Activated T-helper 1 cell treated with anti-CD3 and anti-CD28 coated beads, Interleukin-12 subunit alpha, Interleukin-12 subunit beta, Interleukin-2, Interleukin-4 antibody, amounts not matched to agents 30 ng/mL and 10 ng/mL and 1 ng/mL, durations not matched to agents 14 hours and 24 hours and 36 hours (primary cell): Measurements from ENCODE around the gene MRPL43. TPM values are rescaled to one million over a fixed set of nuclear protein-coding genes. Genes with fewer than 3 reads are reported as not detected.
A peak's percentile ranks its signal among the peaks of the same experiment; 100 is the strongest.

Source experiments
- DNase-seq: peaks from one replicate; pipeline ENCODE4 v3.0.0; 2021; ENCODE audit warnings: low spot score
- H3K27ac Mint-ChIP-seq: one replicate; pipeline ENCODE4 v1.8.0; 2021; ENCODE audit warnings: mild to moderate bottlenecking, mixed read lengths
- H3K27me3 Mint-ChIP-seq: one replicate; pipeline ENCODE4 v1.8.0; 2022; ENCODE audit warnings: mild to moderate bottlenecking, moderate library complexity, mixed read lengths; ENCODE audit not compliant: insufficient read depth
- H3K36me3 Mint-ChIP-seq: one replicate; pipeline ENCODE4 v1.8.0; 2021; ENCODE audit warnings: low read depth, mixed read lengths
- H3K4me1 Mint-ChIP-seq: one replicate; pipeline ENCODE4 v1.8.0; 2021; ENCODE audit warnings: low read depth, mixed read lengths
- H3K4me3 Mint-ChIP-seq: one replicate; pipeline ENCODE4 v1.8.0; 2021; ENCODE audit warnings: mild to moderate bottlenecking, moderate library complexity, mixed read lengths
- H3K9me3 Mint-ChIP-seq: one replicate; pipeline ENCODE4 v1.8.0; 2021; ENCODE audit warnings: mixed read lengths
- intact Hi-C: fragments of 100-400 bp; cut with micrococcal nuclease; formaldehyde crosslinking; loops from one replicate; pipeline ENCODE4 v1.15.1; 2024
- total RNA-seq: library from RNA; stranded (reverse); gene quantifications from 2 replicates; pipeline ENCODE4 v1.2.3, GENCODE V29; 2022

Gene MRPL43
- total RNA-seq, 1 donor from 2014 or later: 61.5 TPM

- no peak for DNase-seq
- H3K9me3 Mint-ChIP-seq: no peaks in the 10 kb centered on the region
- H3K4me3 Mint-ChIP-seq: no peak overlapping the region
- peaks cover 37% of the 10 kb centered on the region for H3K27me3 Mint-ChIP-seq
- intact Hi-C loops: loop anchor here (5.0 kb wide), 1 partner anchor 37 kb away; no protein-coding TSS in a partner anchor
- H3K27ac Mint-ChIP-seq: peak overlapping the region; percentile 15
- H3K4me1 Mint-ChIP-seq: peaks cover 27% of the 10 kb centered on the region
- no peaks in the 10 kb centered on the region for H3K36me3 Mint-ChIP-seq
Observed at GRCh38 chr10:101015582-101015973, 28.3 kb upstream of the MRPL43 start.

GRCh38 chr10:101014966-101015581 is 27.8 kb upstream of the MRPL43 start:
- intact Hi-C loops: loop anchor here (5.0 kb wide), 2 partner anchors 37 to 453 kb away; no protein-coding TSS in a partner anchor
- Mint-ChIP-seq H3K27ac (peak overlapping the region; percentile 15), H3K9me3 (no peaks in the 10 kb centered on the region), H3K27me3 (peaks cover 37% of the 10 kb centered on the region), H3K36me3 (no peaks in the 10 kb centered on the region), H3K4me1 (peaks cover 27% of the 10 kb centered on the region), H3K4me3 (no peak overlapping the region)
- no peak for DNase-seq

DNA sequence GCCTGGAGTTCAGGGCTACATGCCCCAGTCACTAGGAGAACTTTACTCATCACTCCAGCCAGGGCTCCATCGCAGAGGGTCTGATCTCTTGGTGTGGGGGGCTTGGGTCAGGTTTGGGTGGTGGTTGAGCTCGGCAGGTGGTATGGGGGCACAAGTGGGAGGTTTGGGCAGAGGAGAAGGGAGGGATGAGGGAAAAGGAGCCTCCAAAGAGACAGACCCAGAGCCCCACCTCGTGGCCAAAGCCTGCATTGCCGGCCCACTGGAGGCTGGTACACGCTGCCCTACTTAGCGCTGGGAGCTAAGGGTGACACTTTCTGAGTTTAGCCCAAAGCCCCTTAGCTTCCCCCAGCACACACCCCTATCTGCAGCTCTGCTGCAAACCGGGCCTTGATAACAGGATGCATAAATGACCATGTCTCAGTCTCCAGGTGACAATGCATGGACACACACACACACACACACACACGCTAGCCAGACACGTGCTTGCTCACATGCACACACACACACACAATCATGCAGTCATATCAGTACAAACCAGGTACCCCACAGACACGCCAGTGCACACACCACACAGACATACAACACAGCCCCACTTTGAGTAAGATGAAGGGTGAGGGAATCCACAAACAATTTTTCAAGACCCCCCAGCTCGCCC is 27.1 kb upstream of the MRPL43 start:
- DNase-seq: peak; percentile 60
- H3K4me3 Mint-ChIP-seq: no peak overlapping the region
- peaks cover 34% of the 10 kb centered on the region for H3K27me3 Mint-ChIP-seq
- H3K9me3 Mint-ChIP-seq: no peaks in the 10 kb centered on the region
- intact Hi-C loops: loop anchor here (5.0 kb wide), 1 partner anchor 452 kb away; no protein-coding TSS in a partner anchor
- peak overlapping the region; percentile 33 for H3K27ac Mint-ChIP-seq
- H3K36me3 Mint-ChIP-seq: no peaks in the 10 kb centered on the region
- peaks cover 27% of the 10 kb centered on the region for H3K4me1 Mint-ChIP-seq

- intact Hi-C loops: loop anchor here (1.0 to 5.0 kb wide), 5 partner anchors 15 to 451 kb away; partner anchors contain the start of genes PDZD7, SEMA4G, SFXN3 and SLF2
- Mint-ChIP-seq H3K36me3 (no peaks in the 10 kb centered on the region), H3K9me3 (no peaks in the 10 kb centered on the region), H3K4me3 (no peak overlapping the region), H3K4me1 (peaks cover 27% of the 10 kb centered on the region), H3K27ac (peak overlapping the region; percentile 64), H3K27me3 (peaks cover 28% of the 10 kb centered on the region)
- DNase-seq: no peak
Observed at GRCh38 chr10:101013365-101013825, 26.1 kb upstream of the MRPL43 start.

DNA sequence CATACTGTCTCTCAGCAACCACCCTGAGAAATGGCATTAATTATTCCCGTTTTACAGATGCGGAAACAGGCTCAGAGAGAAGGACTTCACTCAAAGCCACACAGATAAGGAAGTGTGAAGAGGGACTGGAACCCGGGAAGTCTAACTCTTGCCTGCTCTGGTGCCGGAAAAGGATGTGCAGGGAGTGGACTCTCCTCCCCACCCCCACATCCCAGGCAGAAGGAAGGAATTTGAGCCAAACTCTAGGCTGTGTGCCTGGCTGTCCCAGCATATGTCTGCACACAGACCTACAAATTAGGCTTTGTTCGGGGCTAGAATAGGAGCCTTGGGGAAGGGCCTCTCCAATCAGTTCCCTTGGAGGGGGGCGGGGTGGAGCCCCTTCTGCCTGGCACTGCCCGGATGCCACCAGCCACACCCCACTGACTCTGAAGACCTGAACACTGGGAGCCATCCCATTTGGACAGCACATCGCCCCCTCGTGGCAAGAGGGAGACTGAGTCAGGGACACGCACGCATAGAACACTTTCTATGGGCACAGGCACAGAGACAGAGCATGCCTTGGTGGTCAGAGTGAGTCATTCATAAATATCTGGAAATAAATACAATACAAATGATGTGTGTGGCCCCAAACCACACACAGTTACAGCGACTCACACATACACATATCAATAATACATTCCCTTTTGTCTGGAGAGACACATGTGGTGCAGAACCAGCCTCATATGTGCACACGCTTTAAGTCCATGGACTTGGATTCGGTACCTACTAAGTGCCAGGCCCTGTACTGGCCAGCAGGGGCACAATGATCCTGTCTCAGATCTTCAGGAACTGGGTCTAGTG is 25.4 kb upstream of the MRPL43 start:
- H3K27me3 Mint-ChIP-seq: peaks cover 26% of the 10 kb centered on the region
- H3K36me3 Mint-ChIP-seq: no peaks in the 10 kb centered on the region
- peaks cover 27% of the 10 kb centered on the region for H3K4me1 Mint-ChIP-seq
- intact Hi-C loops: loop anchor here (1.0 to 5.0 kb wide), 5 partner anchors 14 to 450 kb away; partner anchors contain the start of genes PDZD7, SEMA4G, SFXN3 and SLF2
- peak overlapping the region; percentile 64 for H3K27ac Mint-ChIP-seq
- no peak overlapping the region for H3K4me3 Mint-ChIP-seq
- no peaks in the 10 kb centered on the region for H3K9me3 Mint-ChIP-seq
- DNase-seq: peak; percentile 58

GRCh38 chr10:101011517-101012423 is 24.5 kb upstream of the MRPL43 start:
- H3K4me1 Mint-ChIP-seq: peaks cover 27% of the 10 kb centered on the region
- no peak overlapping the region for H3K27ac Mint-ChIP-seq
- no peaks in the 10 kb centered on the region for H3K36me3 Mint-ChIP-seq
- H3K27me3 Mint-ChIP-seq: peaks cover 18% of the 10 kb centered on the region
- H3K9me3 Mint-ChIP-seq: no peaks in the 10 kb centered on the region
- intact Hi-C loops: loop anchor here (2.0 to 5.0 kb wide), 2 partner anchors 99 to 449 kb away; partner anchors contain the start of gene SLF2
- no peak for DNase-seq
- H3K4me3 Mint-ChIP-seq: no peak overlapping the region

GRCh38 chr10:101010329-101010728 is 23.0 kb upstream of the MRPL43 start:
- no peaks in the 10 kb centered on the region for H3K9me3 Mint-ChIP-seq
- peaks cover 2% of the 10 kb centered on the region for H3K36me3 Mint-ChIP-seq
- H3K27me3 Mint-ChIP-seq: peaks cover 11% of the 10 kb centered on the region
- DNase-seq: no peak
- peaks cover 24% of the 10 kb centered on the region for H3K4me1 Mint-ChIP-seq
- intact Hi-C loops: loop anchor here (5.0 kb wide), 1 partner anchor 448 kb away; no protein-coding TSS in a partner anchor
- no peak overlapping the region for H3K27ac Mint-ChIP-seq
- H3K4me3 Mint-ChIP-seq: no peak overlapping the region

- no peak overlapping the region for H3K27ac Mint-ChIP-seq
- H3K36me3 Mint-ChIP-seq: peaks cover 2% of the 10 kb centered on the region
- intact Hi-C loops: no loop called here
- no peak for DNase-seq
- no peaks in the 10 kb centered on the region for H3K9me3 Mint-ChIP-seq
- H3K4me3 Mint-ChIP-seq: no peak overlapping the region
- peaks cover 6% of the 10 kb centered on the region for H3K27me3 Mint-ChIP-seq
- H3K4me1 Mint-ChIP-seq: peaks cover 10% of the 10 kb centered on the region
Observed at GRCh38 chr10:101008823-101009423, 21.6 kb upstream of the MRPL43 start.

- Mint-ChIP-seq H3K36me3 (peaks cover 2% of the 10 kb centered on the region), H3K4me3 (no peak overlapping the region), H3K27me3 (peaks cover 2% of the 10 kb centered on the region), H3K27ac (no peak overlapping the region), H3K9me3 (no peaks in the 10 kb centered on the region), H3K4me1 (peaks cover 6% of the 10 kb centered on the region)
- DNase-seq: no peak
- intact Hi-C loops: no loop called here
Observed at GRCh38 chr10:101007915-101008822, 20.9 kb upstream of the MRPL43 start.

DNA sequence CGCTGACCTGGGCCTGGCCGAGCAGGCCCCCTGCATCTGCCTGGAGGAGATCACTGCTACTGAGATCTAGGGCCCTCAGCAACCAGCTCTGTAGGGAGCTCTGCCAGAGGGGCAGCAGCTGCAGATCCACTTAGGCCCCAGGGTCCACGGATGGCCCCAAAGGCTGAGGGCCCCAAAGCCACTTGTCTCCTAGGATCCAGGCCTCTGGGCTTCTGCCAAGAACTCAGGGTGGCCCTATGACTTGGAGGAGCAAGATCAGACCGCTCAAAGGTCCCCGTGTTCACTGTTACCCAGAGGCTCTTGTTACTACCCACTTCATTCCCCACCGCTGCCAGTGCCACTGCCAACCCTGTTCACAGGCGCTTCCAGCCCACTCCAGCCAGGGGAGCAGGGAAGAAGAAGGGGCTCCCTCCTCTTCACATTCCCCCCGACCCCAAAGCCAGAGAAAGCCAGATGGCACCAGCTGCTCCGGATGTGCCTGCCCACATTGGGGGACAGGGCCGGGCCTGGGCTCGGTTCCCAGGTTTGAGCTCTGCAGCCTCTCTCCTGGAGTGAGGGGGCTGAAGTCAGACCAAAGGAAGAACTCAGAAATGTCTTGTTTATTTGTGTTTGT is 19.9 kb upstream of the MRPL43 start:
- Mint-ChIP-seq H3K9me3 (no peaks in the 10 kb centered on the region), H3K4me3 (no peak overlapping the region), H3K27ac (no peak overlapping the region), H3K4me1 (no peaks in the 10 kb centered on the region), H3K36me3 (peaks cover 2% of the 10 kb centered on the region), H3K27me3 (no peaks in the 10 kb centered on the region)
- DNase-seq: no peak
- intact Hi-C loops: no loop called here
